SK-N-SH treated with all-trans-retinoic acid at 6 μM for 48 hours (cell line): ENCODE measurements around the gene MAK.

Source experiments
- ARNTL ChIP-seq: fragments of 450-650 bp; formaldehyde crosslinking; IDR thresholded peaks from 2 replicates; pipeline ENCODE4 v1.5.0; 2020; ENCODE audit warnings: low read depth, mild to moderate bottlenecking, moderate library complexity, borderline replicate concordance
- SNAI2 ChIP-seq: fragments of 250-450 bp; sonication (Bioruptor Pico); IDR thresholded peaks from 2 replicates; pipeline ENCODE4 v1.5.0; 2020; ENCODE audit warnings: mild to moderate bottlenecking, moderate library complexity
- TOX ChIP-seq: fragments of 250-450 bp; sonication (Bioruptor Pico); IDR thresholded peaks from 2 replicates; pipeline ENCODE4 v1.8.0; 2021; ENCODE audit warnings: mild to moderate bottlenecking, moderate library complexity, borderline replicate concordance
- ZC3H10 ChIP-seq: fragments of 250-450 bp; sonication (Bioruptor Pico); IDR thresholded peaks from 2 replicates; pipeline ENCODE4 v1.5.1; 2021; ENCODE audit warnings: mild to moderate bottlenecking, moderate library complexity
- ZNF70 ChIP-seq: fragments of 450-650 bp; formaldehyde crosslinking; IDR thresholded peaks from 2 replicates; pipeline ENCODE4 v1.5.0; 2020; ENCODE audit warnings: mild to moderate bottlenecking, moderate library complexity
- TF ChIP-seq, protein P1 (sequence below): fragments of 250-450 bp; sonication (Bioruptor Pico); IDR thresholded peaks from 2 replicates; pipeline ENCODE4 v1.5.1; 2020; ENCODE audit warnings: low read depth, mild to moderate bottlenecking, moderate library complexity

GRCh38 chr6:10861086-10861485 lies 22.7 kb upstream of the MAK start:
- TF ChIP-seq, protein P1, sequence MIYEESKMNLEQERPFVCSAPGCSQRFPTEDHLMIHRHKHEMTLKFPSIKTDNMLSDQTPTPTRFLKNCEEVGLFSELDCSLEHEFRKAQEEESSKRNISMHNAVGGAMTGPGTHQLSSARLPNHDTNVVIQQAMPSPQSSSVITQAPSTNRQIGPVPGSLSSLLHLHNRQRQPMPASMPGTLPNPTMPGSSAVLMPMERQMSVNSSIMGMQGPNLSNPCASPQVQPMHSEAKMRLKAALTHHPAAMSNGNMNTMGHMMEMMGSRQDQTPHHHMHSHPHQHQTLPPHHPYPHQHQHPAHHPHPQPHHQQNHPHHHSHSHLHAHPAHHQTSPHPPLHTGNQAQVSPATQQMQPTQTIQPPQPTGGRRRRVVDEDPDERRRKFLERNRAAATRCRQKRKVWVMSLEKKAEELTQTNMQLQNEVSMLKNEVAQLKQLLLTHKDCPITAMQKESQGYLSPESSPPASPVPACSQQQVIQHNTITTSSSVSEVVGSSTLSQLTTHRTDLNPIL: no peak
- TF ChIP-seq ZNF70 (CRISPR knock-in tag): no peak
- TF ChIP-seq ZC3H10 (CRISPR knock-in tag): no peak
- TF ChIP-seq SNAI2: no peak
- TF ChIP-seq ARNTL: no peak
- TF ChIP-seq TOX (CRISPR knock-in tag): no peak
